Liver (tissue), 9 donors: ENCODE results near the gene ELK3. TPM values are rescaled to one million over a fixed set of nuclear protein-coding genes. Genes with fewer than 3 reads are reported as not detected.

Source experiments
- DNase-seq: peaks from one replicate; pipeline ENCODE4 v3.0.0-alpha.2; 2017; ENCODE audit warnings: low spot score
- H3K27ac ChIP-seq, 2 donors: one replicate each; pipeline ENCODE4 v1.7.0; 2013; ENCODE audit warnings: inconsistent platforms in 2 of 2, low read length in 2 of 2, control low read depth in 1 of 2, low read depth in 1 of 2, mild to moderate bottlenecking in 1 of 2
- H3K27me3 ChIP-seq, 4 donors: one replicate each; pipeline versions ENCODE4 v1.6.1 to v1.7.0; 2013; ENCODE audit warnings: low read length in 3 of 4, inconsistent platforms in 1 of 4, mild to moderate bottlenecking in 1 of 4, moderate library complexity in 1 of 4; ENCODE audit not compliant: control insufficient read depth in 4 of 4, insufficient read depth in 4 of 4
- H3K36me3 ChIP-seq, 4 donors: one replicate each; pipeline versions ENCODE4 v1.6.1 to v1.7.0; 2013; ENCODE audit warnings: low read length in 3 of 4, mild to moderate bottlenecking in 3 of 4, low read depth in 1 of 4, moderate library complexity in 1 of 4; ENCODE audit not compliant: control insufficient read depth in 4 of 4, insufficient read depth in 3 of 4
- H3K4me1 ChIP-seq, 4 donors: one replicate each; pipeline versions ENCODE4 v1.6.1 to v1.7.0; 2013; ENCODE audit warnings: low read length in 3 of 4, mild to moderate bottlenecking in 3 of 4, moderate library complexity in 1 of 4; ENCODE audit not compliant: control insufficient read depth in 4 of 4, insufficient read depth in 4 of 4
- H3K4me3 ChIP-seq, 3 donors: one replicate each; pipeline versions ENCODE4 v1.6.1 to v1.7.0; 2013; ENCODE audit warnings: low read length in 3 of 3, control low read depth in 1 of 3, low read depth in 1 of 3, mild to moderate bottlenecking in 1 of 3
- H3K9ac ChIP-seq, 2 donors: one replicate each; pipeline ENCODE4 v1.7.0; 2013; ENCODE audit warnings: low read length in 2 of 2, mild to moderate bottlenecking in 2 of 2, moderate library complexity in 2 of 2, control low read depth in 1 of 2, low read depth in 1 of 2
- H3K9me3 ChIP-seq, 4 donors: one replicate each; pipeline versions ENCODE4 v1.6.1 to v1.7.0; 2013; ENCODE audit warnings: low read length in 3 of 4; ENCODE audit not compliant: control insufficient read depth in 4 of 4
- EGR1 ChIP-seq, 2 donors: IDR thresholded peaks; 2 replicates each; pipeline ENCODE4 v1.6.1; 2016 to 2018; ENCODE audit warnings: antibody characterized with exemption in 2 of 2, low read depth in 2 of 2
- FOXA1 ChIP-seq: IDR thresholded peaks from 2 replicates; pipeline ENCODE4 v1.6.1; 2016; ENCODE audit warnings: antibody characterized with exemption
- FOXA2 ChIP-seq: IDR thresholded peaks from 2 replicates; pipeline ENCODE4 v1.6.1; 2016; ENCODE audit warnings: antibody characterized with exemption
- GABPA ChIP-seq, 2 donors: IDR thresholded peaks in 1 of 2; conservative IDR thresholded peaks in 1 of 2; 2 replicates each; pipeline ENCODE4 v1.6.1; 2016; ENCODE audit warnings: antibody characterized with exemption in 2 of 2, mild to moderate bottlenecking in 1 of 2, moderate library complexity in 1 of 2
- HNF4A ChIP-seq, 2 donors: conservative IDR thresholded peaks; 2 replicates each; pipeline ENCODE4 v1.6.1; 2016; ENCODE audit warnings: antibody characterized with exemption in 2 of 2, mild to moderate bottlenecking in 2 of 2
- HNF4G ChIP-seq: IDR thresholded peaks from 2 replicates; pipeline ENCODE4 v1.6.1; 2016; ENCODE audit warnings: antibody characterized with exemption
- JUND ChIP-seq, 2 donors: IDR thresholded peaks; 2 replicates each; pipeline ENCODE4 v1.6.1; 2016; ENCODE audit warnings: antibody characterized with exemption in 2 of 2
- NR2F2 ChIP-seq: IDR thresholded peaks from 2 replicates; pipeline ENCODE4 v1.6.1; 2016; ENCODE audit warnings: antibody characterized with exemption
- RAD21 ChIP-seq, 2 donors: IDR thresholded peaks; 2 replicates each; pipeline ENCODE4 v1.6.1; 2016; ENCODE audit warnings: antibody characterized with exemption in 2 of 2, mild to moderate bottlenecking in 2 of 2
- RXRA ChIP-seq, 2 donors: IDR thresholded peaks; 2 replicates each; pipeline ENCODE4 v1.6.1; 2017 to 2018; ENCODE audit warnings: antibody characterized with exemption in 2 of 2, mild to moderate bottlenecking in 1 of 2
- SP1 ChIP-seq: IDR thresholded peaks from 2 replicates; pipeline ENCODE4 v1.6.1; 2018; ENCODE audit warnings: antibody characterized with exemption, mild to moderate bottlenecking
- TAF1 ChIP-seq: conservative IDR thresholded peaks from 2 replicates; pipeline ENCODE4 v1.6.1; 2016; ENCODE audit warnings: antibody characterized with exemption, mild to moderate bottlenecking
- YY1 ChIP-seq: IDR thresholded peaks from 2 replicates; pipeline ENCODE4 v1.6.1; 2016; ENCODE audit warnings: antibody characterized with exemption, mild to moderate bottlenecking
- ZBTB33 ChIP-seq: IDR thresholded peaks from 2 replicates; pipeline ENCODE4 v1.6.1; 2016; ENCODE audit warnings: antibody characterized with exemption
- WGBS: extraction: QIAGEN DNeasy Blood & Tissue Kit; methylation state at CpG from one replicate; pipeline ENCODE4 v1.1.7; 2013; 5-methylcytosine and 5-hydroxymethylcytosine counted together
- polyA plus RNA-seq, 2 donors: library from polyadenylated mRNA; stranded (reverse) in 1 of 2; unstranded in 1 of 2; fragments of 200-250 nt in 1 of 2; fragments of >200 nt in 1 of 2; fragmentation: Nextera tagmentation in 1 of 2; extraction: Ambion mirVana in 1 of 2; gene quantifications; one replicate each; pipeline versions ENCODE4 v1.2.1 to v1.2.3, GENCODE V29; 2013 to 2015
- total RNA-seq, 2 donors: library from RNA; depleted of rRNA; stranded (reverse); fragments of >200 nt; gene quantifications; one replicate each; pipeline ENCODE4 v1.2.3, GENCODE V29; 2014
- TF ChIP-seq, protein P1 (sequence below): IDR thresholded peaks from 2 replicates; pipeline ENCODE4 v1.6.1; 2016; ENCODE audit warnings: antibody characterized with exemption, mild to moderate bottlenecking
- TF ChIP-seq, protein P2 (sequence below): fragments of 150-350 bp; IDR thresholded peaks from 2 replicates; pipeline ENCODE4 v1.5.1; 2017; ENCODE audit warnings: improper control_type of control experiment, low read depth, low read length; ENCODE audit not compliant: missing input control
- TF ChIP-seq, protein P3 (sequence below): IDR thresholded peaks from 2 replicates; pipeline ENCODE4 v1.6.1; 2016; ENCODE audit warnings: antibody characterized with exemption
- TF ChIP-seq, protein P4 (sequence below): IDR thresholded peaks from 2 replicates; pipeline ENCODE4 v1.6.1; 2016; ENCODE audit warnings: antibody characterized with exemption
- donor health status: healthy.
- donor health status: healthy.
- donor health status: healthy.
- donor health status: healthy.
- donor health status: healthy.

ELK3 gene
- total and polyA plus RNA-seq, 4 donors = 3.7 to 5.2 (median 4.5) TPM

DNA sequence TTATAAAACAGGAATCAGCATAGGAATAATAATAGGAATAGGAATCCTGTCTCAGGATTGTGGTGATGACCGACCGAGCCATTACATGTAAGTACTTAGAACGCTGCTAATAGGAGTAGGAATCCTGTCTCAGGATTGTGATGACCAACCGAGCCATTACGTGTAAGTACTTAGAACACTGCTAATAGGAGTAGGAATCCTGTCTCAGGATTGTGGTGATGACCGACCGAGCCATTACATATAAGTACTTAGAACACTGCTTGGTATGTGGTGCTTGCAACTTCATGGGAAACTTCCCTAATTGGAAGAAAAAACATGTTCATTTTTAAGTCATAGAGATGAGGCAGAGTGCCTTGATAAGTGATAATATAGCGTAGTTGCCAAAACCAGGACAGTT lies 30.0 kb downstream of the ELK3 start:
- H3K36me3 ChIP-seq = no peaks in the 10 kb centered on the region
- H3K9ac ChIP-seq = no peak overlapping the region
- WGBS = 87% methylated on average over 8 of the region's 8 CpGs
- no peak overlapping the region for H3K27ac ChIP-seq
- peaks cover 7 to 13% (median 8%) of the 10 kb centered on the region in 4 donors for H3K4me1 ChIP-seq
- no peaks in the 10 kb centered on the region for H3K9me3 ChIP-seq
- no peak for DNase-seq
- H3K27me3 ChIP-seq = no peaks in the 10 kb centered on the region
- no peak overlapping the region for H3K4me3 ChIP-seq
- TF ChIP-seq, protein P1, sequence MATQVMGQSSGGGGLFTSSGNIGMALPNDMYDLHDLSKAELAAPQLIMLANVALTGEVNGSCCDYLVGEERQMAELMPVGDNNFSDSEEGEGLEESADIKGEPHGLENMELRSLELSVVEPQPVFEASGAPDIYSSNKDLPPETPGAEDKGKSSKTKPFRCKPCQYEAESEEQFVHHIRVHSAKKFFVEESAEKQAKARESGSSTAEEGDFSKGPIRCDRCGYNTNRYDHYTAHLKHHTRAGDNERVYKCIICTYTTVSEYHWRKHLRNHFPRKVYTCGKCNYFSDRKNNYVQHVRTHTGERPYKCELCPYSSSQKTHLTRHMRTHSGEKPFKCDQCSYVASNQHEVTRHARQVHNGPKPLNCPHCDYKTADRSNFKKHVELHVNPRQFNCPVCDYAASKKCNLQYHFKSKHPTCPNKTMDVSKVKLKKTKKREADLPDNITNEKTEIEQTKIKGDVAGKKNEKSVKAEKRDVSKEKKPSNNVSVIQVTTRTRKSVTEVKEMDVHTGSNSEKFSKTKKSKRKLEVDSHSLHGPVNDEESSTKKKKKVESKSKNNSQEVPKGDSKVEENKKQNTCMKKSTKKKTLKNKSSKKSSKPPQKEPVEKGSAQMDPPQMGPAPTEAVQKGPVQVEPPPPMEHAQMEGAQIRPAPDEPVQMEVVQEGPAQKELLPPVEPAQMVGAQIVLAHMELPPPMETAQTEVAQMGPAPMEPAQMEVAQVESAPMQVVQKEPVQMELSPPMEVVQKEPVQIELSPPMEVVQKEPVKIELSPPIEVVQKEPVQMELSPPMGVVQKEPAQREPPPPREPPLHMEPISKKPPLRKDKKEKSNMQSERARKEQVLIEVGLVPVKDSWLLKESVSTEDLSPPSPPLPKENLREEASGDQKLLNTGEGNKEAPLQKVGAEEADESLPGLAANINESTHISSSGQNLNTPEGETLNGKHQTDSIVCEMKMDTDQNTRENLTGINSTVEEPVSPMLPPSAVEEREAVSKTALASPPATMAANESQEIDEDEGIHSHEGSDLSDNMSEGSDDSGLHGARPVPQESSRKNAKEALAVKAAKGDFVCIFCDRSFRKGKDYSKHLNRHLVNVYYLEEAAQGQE = no peak
- TF ChIP-seq RAD21 (IDR thresholded peaks at IDR 0.05) = no peak

DNA sequence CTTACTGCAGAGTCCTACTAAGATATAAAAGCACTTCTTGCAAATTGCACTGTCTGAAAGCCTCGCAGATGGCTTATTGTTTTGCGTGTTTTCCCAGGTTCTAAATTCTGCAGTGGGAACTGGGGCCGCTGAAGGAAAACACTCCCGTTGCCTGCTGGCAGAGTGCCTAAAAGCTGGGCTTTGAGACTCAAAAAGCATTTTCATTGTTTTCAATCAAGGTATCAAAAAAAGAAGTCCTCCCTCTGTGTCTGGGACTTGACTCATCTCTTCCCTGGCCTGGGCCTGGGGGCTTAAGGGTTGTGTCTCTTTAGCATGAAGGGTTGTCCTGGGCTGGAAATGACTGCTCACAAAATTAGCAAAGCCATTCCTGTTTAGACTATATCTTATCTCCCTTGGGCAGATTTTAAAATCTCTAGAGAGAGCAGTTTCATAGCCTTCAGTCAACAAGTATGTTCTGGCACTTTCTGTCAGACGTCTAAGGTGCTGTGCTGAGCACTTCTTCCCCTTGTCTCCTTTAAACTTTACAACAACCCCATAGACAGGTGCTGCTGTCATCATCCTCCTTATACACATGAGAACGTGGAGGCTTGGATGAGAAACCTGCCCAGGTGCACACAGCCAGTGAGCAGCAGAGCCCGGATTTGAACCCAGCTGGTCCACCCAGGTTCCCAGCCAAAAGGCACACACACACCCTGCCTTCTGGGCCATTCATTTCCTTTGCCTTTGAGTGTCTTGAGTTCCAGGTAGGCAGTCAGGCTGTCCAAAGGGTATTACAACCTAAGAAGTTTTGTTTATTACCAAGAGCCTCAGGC lies 31.1 kb downstream of the ELK3 start:
- H3K27me3 ChIP-seq = no peaks in the 10 kb centered on the region
- H3K4me1 ChIP-seq = peaks cover 7 to 13% (median 8%) of the 10 kb centered on the region in 4 donors
- H3K9me3 ChIP-seq = no peaks in the 10 kb centered on the region
- TF ChIP-seq HNF4G (no peak), ZBTB33 (no peak), SP1 (no peak), YY1 (no peak), GABPA (IDR thresholded peaks at IDR 0.05 in 1 of 2, conservative IDR thresholded peaks at IDR 0.05 in 1 of 2) (no peak), RAD21 (IDR thresholded peaks at IDR 0.05) (no peak), RXRA (IDR thresholded peaks at IDR 0.05) (no peak), FOXA2 (no peak), NR2F2 (no peak), HNF4A (conservative IDR thresholded peaks at IDR 0.05) (no peak), EGR1 (IDR thresholded peaks at IDR 0.05; ENCODE audit: low read depth in 2 of 2) (no peak), TAF1 (no peak), JUND (IDR thresholded peaks at IDR 0.05) (no peak), FOXA1 (no peak)
- TF ChIP-seq, protein P1 = no peak
- TF ChIP-seq, protein P2, sequence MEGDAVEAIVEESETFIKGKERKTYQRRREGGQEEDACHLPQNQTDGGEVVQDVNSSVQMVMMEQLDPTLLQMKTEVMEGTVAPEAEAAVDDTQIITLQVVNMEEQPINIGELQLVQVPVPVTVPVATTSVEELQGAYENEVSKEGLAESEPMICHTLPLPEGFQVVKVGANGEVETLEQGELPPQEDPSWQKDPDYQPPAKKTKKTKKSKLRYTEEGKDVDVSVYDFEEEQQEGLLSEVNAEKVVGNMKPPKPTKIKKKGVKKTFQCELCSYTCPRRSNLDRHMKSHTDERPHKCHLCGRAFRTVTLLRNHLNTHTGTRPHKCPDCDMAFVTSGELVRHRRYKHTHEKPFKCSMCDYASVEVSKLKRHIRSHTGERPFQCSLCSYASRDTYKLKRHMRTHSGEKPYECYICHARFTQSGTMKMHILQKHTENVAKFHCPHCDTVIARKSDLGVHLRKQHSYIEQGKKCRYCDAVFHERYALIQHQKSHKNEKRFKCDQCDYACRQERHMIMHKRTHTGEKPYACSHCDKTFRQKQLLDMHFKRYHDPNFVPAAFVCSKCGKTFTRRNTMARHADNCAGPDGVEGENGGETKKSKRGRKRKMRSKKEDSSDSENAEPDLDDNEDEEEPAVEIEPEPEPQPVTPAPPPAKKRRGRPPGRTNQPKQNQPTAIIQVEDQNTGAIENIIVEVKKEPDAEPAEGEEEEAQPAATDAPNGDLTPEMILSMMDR = no peak
- TF ChIP-seq, protein P3, sequence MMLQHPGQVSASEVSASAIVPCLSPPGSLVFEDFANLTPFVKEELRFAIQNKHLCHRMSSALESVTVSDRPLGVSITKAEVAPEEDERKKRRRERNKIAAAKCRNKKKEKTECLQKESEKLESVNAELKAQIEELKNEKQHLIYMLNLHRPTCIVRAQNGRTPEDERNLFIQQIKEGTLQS = no peak
- TF ChIP-seq, protein P4, sequence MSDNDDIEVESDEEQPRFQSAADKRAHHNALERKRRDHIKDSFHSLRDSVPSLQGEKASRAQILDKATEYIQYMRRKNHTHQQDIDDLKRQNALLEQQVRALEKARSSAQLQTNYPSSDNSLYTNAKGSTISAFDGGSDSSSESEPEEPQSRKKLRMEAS = no peak
- H3K9ac ChIP-seq = no peak overlapping the region
- no peak overlapping the region for H3K4me3 ChIP-seq
- H3K36me3 ChIP-seq = no peaks in the 10 kb centered on the region
- 70% methylated on average over 7 of the region's 7 CpGs for WGBS
- peak overlapping the region; percentile 14 to 77 for H3K27ac ChIP-seq
- no peak for DNase-seq
